ENCODE measurements around the gene CLDN2. TPM values are rescaled to one million over a fixed set of nuclear protein-coding genes. Genes with fewer than 3 reads are reported as not detected.
A peak's percentile ranks its signal among the peaks of the same experiment; 100 is the strongest.

The CLDN2 gene
- total RNA-seq, 4 donors from 2014 or later: 0.16 TPM; not detected in 3

DNA sequence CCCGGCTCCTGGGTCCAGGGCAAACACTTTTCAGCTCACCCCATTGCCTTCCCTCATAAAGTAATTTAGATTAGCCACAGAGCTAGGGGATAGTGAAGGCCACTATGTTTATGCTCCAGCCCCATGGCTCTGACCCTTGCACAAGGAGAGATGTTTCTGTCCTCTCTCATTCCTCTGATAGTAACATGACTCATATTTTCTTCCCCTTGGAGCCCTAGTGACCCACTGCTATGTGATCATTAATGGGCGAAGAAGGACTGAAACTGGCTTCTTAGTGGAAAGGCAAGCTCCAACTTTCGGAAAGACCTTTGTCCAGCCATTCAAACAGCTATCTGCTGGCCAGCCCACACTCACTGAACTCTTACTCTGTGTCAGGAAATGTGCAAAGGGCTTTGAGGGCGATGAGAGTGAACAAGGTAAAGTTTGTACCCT is 12.3 kb downstream of the CLDN2 start:
- Histone ChIP-seq H3K4me1 (no peaks in the 10 kb centered on the region), H3K9me3 (no peaks in the 10 kb centered on the region), H3K27me3 (no peaks in the 10 kb centered on the region), H3K4me3 (no peak overlapping the region), H3K36me3 (no peaks in the 10 kb centered on the region), H3K27ac (no peak overlapping the region)
- TF ChIP-seq POLR2A (IDR thresholded peaks at IDR 0.05): no peak
- TF ChIP-seq, protein P1, sequence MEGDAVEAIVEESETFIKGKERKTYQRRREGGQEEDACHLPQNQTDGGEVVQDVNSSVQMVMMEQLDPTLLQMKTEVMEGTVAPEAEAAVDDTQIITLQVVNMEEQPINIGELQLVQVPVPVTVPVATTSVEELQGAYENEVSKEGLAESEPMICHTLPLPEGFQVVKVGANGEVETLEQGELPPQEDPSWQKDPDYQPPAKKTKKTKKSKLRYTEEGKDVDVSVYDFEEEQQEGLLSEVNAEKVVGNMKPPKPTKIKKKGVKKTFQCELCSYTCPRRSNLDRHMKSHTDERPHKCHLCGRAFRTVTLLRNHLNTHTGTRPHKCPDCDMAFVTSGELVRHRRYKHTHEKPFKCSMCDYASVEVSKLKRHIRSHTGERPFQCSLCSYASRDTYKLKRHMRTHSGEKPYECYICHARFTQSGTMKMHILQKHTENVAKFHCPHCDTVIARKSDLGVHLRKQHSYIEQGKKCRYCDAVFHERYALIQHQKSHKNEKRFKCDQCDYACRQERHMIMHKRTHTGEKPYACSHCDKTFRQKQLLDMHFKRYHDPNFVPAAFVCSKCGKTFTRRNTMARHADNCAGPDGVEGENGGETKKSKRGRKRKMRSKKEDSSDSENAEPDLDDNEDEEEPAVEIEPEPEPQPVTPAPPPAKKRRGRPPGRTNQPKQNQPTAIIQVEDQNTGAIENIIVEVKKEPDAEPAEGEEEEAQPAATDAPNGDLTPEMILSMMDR (IDR thresholded peaks at IDR 0.05 in 4 of 5, conservative IDR thresholded peaks at IDR 0.05 in 1 of 5): no peak
- ATAC-seq (peak; percentile 51 to 74), DNase-seq (no peak)
- in situ Hi-C loops (cut with MboI; ENCODE audit: low sequenced_read_pairs in 4 of 4) (no loop called here), intact Hi-C loops (cut with DNase I; ENCODE audit: low total_unique reads) (loop anchor here (5.0 kb wide), 1 partner anchor 35 kb away; no protein-coding TSS in a partner anchor)

DNA sequence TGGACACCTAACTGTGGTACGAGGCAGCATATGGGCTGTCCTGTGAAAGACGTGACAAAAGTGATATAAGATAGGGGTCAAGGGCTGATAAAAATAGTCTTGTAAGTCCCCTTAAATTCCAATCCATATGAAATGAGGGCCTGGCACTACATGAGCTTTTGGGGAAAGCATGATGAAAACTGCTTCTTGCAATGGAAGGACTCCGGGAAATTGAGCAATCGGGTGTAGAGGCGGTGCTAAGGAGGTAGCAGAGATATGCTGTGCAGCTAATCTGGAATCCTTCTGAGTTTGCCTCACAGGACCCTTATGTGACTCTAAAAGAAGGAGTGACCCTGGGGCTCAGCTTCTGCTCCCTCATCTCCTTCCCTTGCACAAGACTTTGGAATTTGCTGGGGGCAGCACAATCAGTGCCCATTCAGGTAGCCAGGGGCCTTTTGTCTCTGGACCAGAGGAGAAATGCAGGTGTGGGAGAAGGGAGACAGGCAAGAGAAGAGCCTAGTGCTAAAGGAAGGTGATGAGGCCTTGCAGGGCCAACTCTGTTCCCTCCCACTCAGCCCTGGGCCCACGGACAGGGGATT is 12.8 kb downstream of the CLDN2 start:
- Histone ChIP-seq H3K4me3 (no peak overlapping the region), H3K4me1 (no peaks in the 10 kb centered on the region), H3K9me3 (no peaks in the 10 kb centered on the region), H3K36me3 (no peaks in the 10 kb centered on the region), H3K27me3 (no peaks in the 10 kb centered on the region), H3K27ac (no peak overlapping the region)
- DNase-seq (no peak), ATAC-seq (no peak)
- in situ Hi-C loops (cut with MboI; ENCODE audit: low sequenced_read_pairs in 4 of 4): no loop called here
- intact Hi-C loops (cut with DNase I; ENCODE audit: low total_unique reads): loop anchor here (5.0 kb wide), 1 partner anchor 36 kb away; no protein-coding TSS in a partner anchor
- TF ChIP-seq, protein P1 (IDR thresholded peaks at IDR 0.05 in 4 of 5, conservative IDR thresholded peaks at IDR 0.05 in 1 of 5): no peak
- no peak for TF ChIP-seq POLR2A (IDR thresholded peaks at IDR 0.05)

DNA sequence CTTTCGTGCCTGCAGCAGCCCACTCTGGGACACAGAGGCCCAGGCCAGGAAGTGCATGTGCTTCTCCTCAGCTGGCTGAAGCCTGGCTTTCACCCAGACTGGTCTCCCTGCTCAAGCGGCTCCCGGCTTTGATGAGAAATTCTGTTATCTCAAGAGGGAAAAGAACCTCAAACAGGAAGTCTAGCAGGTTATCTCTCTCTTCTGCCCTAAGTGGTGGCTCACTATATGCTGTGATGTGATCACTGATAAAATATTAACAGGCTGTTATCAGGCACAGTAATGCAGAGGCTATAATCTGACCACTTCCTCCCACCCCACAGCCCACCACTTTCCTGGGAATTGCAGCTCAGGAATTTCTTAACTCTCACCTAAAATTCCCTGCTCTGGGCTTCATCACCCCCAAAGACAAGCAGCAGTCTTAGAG is 13.3 kb downstream of the CLDN2 start:
- ATAC-seq: no peak
- H3K27ac ChIP-seq: no peak overlapping the region

DNA sequence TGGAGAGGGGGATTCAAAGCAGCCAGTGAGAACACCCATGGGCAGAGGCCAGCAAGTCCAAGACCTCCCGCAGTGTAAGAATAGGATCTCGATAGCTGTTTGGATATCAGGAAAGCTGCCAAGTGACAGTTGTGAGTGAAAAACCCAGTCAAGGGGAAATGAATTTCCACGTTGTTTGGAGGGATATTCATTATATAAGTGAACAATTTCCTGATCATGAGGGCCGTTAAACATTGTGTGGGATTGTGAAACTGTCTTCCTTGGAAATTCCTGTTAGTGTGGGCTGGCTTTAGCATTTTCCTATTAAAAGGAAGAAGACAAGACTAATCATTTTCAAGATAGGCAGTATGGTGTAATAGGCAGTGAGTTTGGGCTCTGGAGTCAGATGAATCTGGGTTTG is 15.0 kb downstream of the CLDN2 start:
- Histone ChIP-seq H3K4me3 (no peak overlapping the region), H3K4me1 (no peaks in the 10 kb centered on the region), H3K36me3 (no peaks in the 10 kb centered on the region), H3K27me3 (no peaks in the 10 kb centered on the region), H3K9me3 (no peaks in the 10 kb centered on the region), H3K27ac (no peak overlapping the region)
- intact Hi-C loops (cut with DNase I; ENCODE audit: low total_unique reads) (no loop called here), in situ Hi-C loops (cut with MboI; ENCODE audit: low sequenced_read_pairs in 4 of 4) (no loop called here)
- TF ChIP-seq POLR2A (IDR thresholded peaks at IDR 0.05): no peak
- TF ChIP-seq, protein P1 (IDR thresholded peaks at IDR 0.05 in 4 of 5, conservative IDR thresholded peaks at IDR 0.05 in 1 of 5): no peak
- no peak for DNase-seq
- ATAC-seq: no peak

More for the DNA sequence above, 13.3 kb downstream of the CLDN2 start:
- TF ChIP-seq POLR2A (IDR thresholded peaks at IDR 0.05): no peak
- TF ChIP-seq, protein P1 (IDR thresholded peaks at IDR 0.05 in 4 of 5, conservative IDR thresholded peaks at IDR 0.05 in 1 of 5): no peak
- no peak for DNase-seq
- H3K4me1 ChIP-seq: no peaks in the 10 kb centered on the region
- no peaks in the 10 kb centered on the region for H3K36me3 ChIP-seq
- H3K4me3 ChIP-seq: no peak overlapping the region
- no peaks in the 10 kb centered on the region for H3K27me3 ChIP-seq
- H3K9me3 ChIP-seq: no peaks in the 10 kb centered on the region
- intact Hi-C loops (cut with DNase I; ENCODE audit: low total_unique reads) (loop anchor here (5.0 kb wide), 1 partner anchor 36 kb away; no protein-coding TSS in a partner anchor), in situ Hi-C loops (cut with MboI; ENCODE audit: low sequenced_read_pairs in 4 of 4) (no loop called here)

All from gastrocnemius medialis (tissue), 4 donors.